ENCODE data around the gene PBXIP1.
"Not testable (repeated sequence)": the region's sequence is repeated elsewhere in the genome, so short reads cannot be mapped to it uniquely, and the experiment has no call there.

Gene PBXIP1

GRCh38 chr1:154955718-154956543, at the start of gene PBXIP1:
PBXIP1 (minus strand) TSS chr1:154956099; CDS start chr1:154953721, 2,378 bp downstream.
- DNase-seq: peak; percentile 92

GRCh38 chr1:155005076-155006011, 49.4 kb upstream of the PBXIP1 start:
- no peak for DNase-seq

GRCh38 chr1:155004352-155005075, 48.6 kb upstream of the PBXIP1 start:
- no peak for DNase-seq

GRCh38 chr1:155003766-155004351, 48.0 kb upstream of the PBXIP1 start:
- DNase-seq: no peak

- no peak for DNase-seq
These were observed 47.4 kb upstream of the PBXIP1 start for GRCh38 chr1:155003227-155003765.

- DNase-seq: no peak
These were observed 46.7 kb upstream of the PBXIP1 start, which contains the start of gene ZBTB7B for GRCh38 chr1:155002464-155003226. ZBTB7B (plus strand) TSS chr1:155002802; CDS start chr1:155014661, 11,859 bp downstream.

- DNase-seq: peak; percentile 100
These were observed 46.0 kb upstream of the PBXIP1 start for GRCh38 chr1:155001675-155002463.

- no peak for DNase-seq
These were observed 45.5 kb upstream of the PBXIP1 start for GRCh38 chr1:155001425-155001674.

GRCh38 chr1:155000726-155001424, 45.0 kb upstream of the PBXIP1 start:
- DNase-seq: peak; percentile 91

GRCh38 chr1:155000411-155000725, 44.5 kb upstream of the PBXIP1 start:
- no peak for DNase-seq

GRCh38 chr1:154999571-155000410, 43.9 kb upstream of the PBXIP1 start:
- DNase-seq: peak; percentile 65

- peak; percentile 90 for DNase-seq
These were observed 43.1 kb upstream of the PBXIP1 start for GRCh38 chr1:154998818-154999570.

- no peak for DNase-seq
These were observed 42.4 kb upstream of the PBXIP1 start for GRCh38 chr1:154998201-154998780.

GRCh38 chr1:154996966-154997701, 41.2 kb upstream of the PBXIP1 start:
- no peak for DNase-seq

GRCh38 chr1:154995301-154995983, 39.5 kb upstream of the PBXIP1 start:
- not testable (repeated sequence) for DNase-seq

- no peak for DNase-seq
These were observed 38.7 kb upstream of the PBXIP1 start for GRCh38 chr1:154994591-154994990.

- no peak for DNase-seq
These were observed 38.3 kb upstream of the PBXIP1 start for GRCh38 chr1:154994269-154994587.

Measured in activated CD4-positive, alpha-beta T cell treated with anti-CD3 and anti-CD28 coated beads, Interleukin-10, Interleukin-2, amounts not matched to agents 100 ng/mL and 50 ng/mL, durations not matched to agents 16 hours and 8 hours (primary cell).